ENCODE measurements around the gene ACTR3. TPM values are rescaled to one million over a fixed set of nuclear protein-coding genes. Genes with fewer than 3 reads are reported as not detected.

The ACTR3 gene
- polyA plus RNA-seq, 1 donor from 2014 or later = 255 TPM

- no peaks in the 10 kb centered on the region for H3K27me3 ChIP-seq (ENCODE audit: insufficient read depth, low read depth, low read length)
- H3K27ac ChIP-seq (ENCODE audit: low read length) = no peak overlapping the region
- no peaks in the 10 kb centered on the region for H4K20me1 ChIP-seq (ENCODE audit: insufficient read depth)
- H3K4me3 ChIP-seq (ENCODE audit: low read length) = no peak overlapping the region
- H3K9me2 ChIP-seq (ENCODE audit: insufficient read depth, low read length) = no peaks in the 10 kb centered on the region
- H2AFZ ChIP-seq (ENCODE audit: low read depth, low read length) = no peak overlapping the region
- H3F3A ChIP-seq (ENCODE audit: insufficient read depth, low read length, poor library complexity, severe bottlenecking) = no peaks in the 10 kb centered on the region
- no peak overlapping the region for H3K9ac ChIP-seq (ENCODE audit: low read length)
- TF ChIP-seq MXI1 (conservative IDR thresholded peaks at IDR 0.05; ENCODE audit: poor library complexity, severe bottlenecking) (no peak), POLR2AphosphoS5 (IDR thresholded peaks at IDR 0.05) (no peak), RAD21 (conservative IDR thresholded peaks at IDR 0.05) (no peak), SMC3 (conservative IDR thresholded peaks at IDR 0.05; ENCODE audit: poor library complexity) (no peak), EZH2 (IDR thresholded peaks at IDR 0.05; ENCODE audit: borderline replicate concordance, insufficient read depth, low read length, poor library complexity, severe bottlenecking) (no peak)
- H3K36me3 ChIP-seq (ENCODE audit: insufficient read depth, low read length) = no peaks in the 10 kb centered on the region
- H3K4me2 ChIP-seq (ENCODE audit: low read length) = no peak overlapping the region
- no peaks in the 10 kb centered on the region for H3K79me2 ChIP-seq (replicated peaks; ENCODE audit: insufficient read depth, low read length)
- H3K9me3 ChIP-seq (ENCODE audit: low read length) = no peaks in the 10 kb centered on the region
Measured at GRCh38 chr2:113979191-113980128, 89.6 kb downstream of the ACTR3 start.

- Histone ChIP-seq H3K36me3 (ENCODE audit: insufficient read depth, low read length) (no peaks in the 10 kb centered on the region), H3K4me2 (ENCODE audit: low read length) (no peak overlapping the region), H4K20me1 (ENCODE audit: insufficient read depth) (no peaks in the 10 kb centered on the region), H2AFZ (ENCODE audit: low read depth, low read length) (no peak overlapping the region), H3K9me2 (ENCODE audit: insufficient read depth, low read length) (no peaks in the 10 kb centered on the region), H3K79me2 (replicated peaks; ENCODE audit: insufficient read depth, low read length) (no peaks in the 10 kb centered on the region), H3K4me3 (ENCODE audit: low read length) (no peak overlapping the region), H3K27me3 (ENCODE audit: insufficient read depth, low read depth, low read length) (no peaks in the 10 kb centered on the region), H3F3A (ENCODE audit: insufficient read depth, low read length, poor library complexity, severe bottlenecking) (no peaks in the 10 kb centered on the region), H3K9ac (ENCODE audit: low read length) (no peak overlapping the region), H3K27ac (ENCODE audit: low read length) (no peak overlapping the region), H3K9me3 (ENCODE audit: low read length) (no peaks in the 10 kb centered on the region)
- TF ChIP-seq EP300 (conservative IDR thresholded peaks at IDR 0.05; ENCODE audit: poor library complexity, severe bottlenecking) = no peak
- no peak for TF ChIP-seq POLR2AphosphoS5 (IDR thresholded peaks at IDR 0.05)
- TF ChIP-seq SMC3 (conservative IDR thresholded peaks at IDR 0.05; ENCODE audit: poor library complexity) = no peak
- no peak for TF ChIP-seq REST (IDR thresholded peaks at IDR 0.05; ENCODE audit: borderline replicate concordance)
- no peak for TF ChIP-seq EZH2 (IDR thresholded peaks at IDR 0.05; ENCODE audit: borderline replicate concordance, insufficient read depth, low read length, poor library complexity, severe bottlenecking)
- no peak for TF ChIP-seq CTCF (IDR thresholded peaks at IDR 0.05; ENCODE audit: poor library complexity, severe bottlenecking)
- no peak for TF ChIP-seq TAF1 (IDR thresholded peaks at IDR 0.05; ENCODE audit: low read depth)
- TF ChIP-seq MXI1 (conservative IDR thresholded peaks at IDR 0.05; ENCODE audit: poor library complexity, severe bottlenecking) = no peak
- no peak for TF ChIP-seq RAD21 (conservative IDR thresholded peaks at IDR 0.05)
Measured at GRCh38 chr2:113980946-113981345, 91.1 kb downstream of the ACTR3 start.

All from neural cell (in vitro differentiated cells).